Epithelial cell of esophagus (primary cell): ENCODE results near the gene FAM3B.

Experiments
- DNase-seq: peaks from one replicate; pipeline ENCODE4 v3.0.0; 2010; ENCODE audit warnings: low read depth
- H3K4me3 ChIP-seq: 2 replicates; pipeline ENCODE4 v1.5.1; 2011; ENCODE audit warnings: mild to moderate bottlenecking, low read length, control low read depth
- TF ChIP-seq, protein P1 (sequence below): IDR thresholded peaks from 2 replicates; pipeline ENCODE4 v1.5.1; 2011; ENCODE audit warnings: low read depth, mild to moderate bottlenecking, low read length, control low read depth, inconsistent platforms; ENCODE audit not compliant: insufficient read depth; ENCODE audit errors: missing control alignments

FAM3B gene

DNA sequence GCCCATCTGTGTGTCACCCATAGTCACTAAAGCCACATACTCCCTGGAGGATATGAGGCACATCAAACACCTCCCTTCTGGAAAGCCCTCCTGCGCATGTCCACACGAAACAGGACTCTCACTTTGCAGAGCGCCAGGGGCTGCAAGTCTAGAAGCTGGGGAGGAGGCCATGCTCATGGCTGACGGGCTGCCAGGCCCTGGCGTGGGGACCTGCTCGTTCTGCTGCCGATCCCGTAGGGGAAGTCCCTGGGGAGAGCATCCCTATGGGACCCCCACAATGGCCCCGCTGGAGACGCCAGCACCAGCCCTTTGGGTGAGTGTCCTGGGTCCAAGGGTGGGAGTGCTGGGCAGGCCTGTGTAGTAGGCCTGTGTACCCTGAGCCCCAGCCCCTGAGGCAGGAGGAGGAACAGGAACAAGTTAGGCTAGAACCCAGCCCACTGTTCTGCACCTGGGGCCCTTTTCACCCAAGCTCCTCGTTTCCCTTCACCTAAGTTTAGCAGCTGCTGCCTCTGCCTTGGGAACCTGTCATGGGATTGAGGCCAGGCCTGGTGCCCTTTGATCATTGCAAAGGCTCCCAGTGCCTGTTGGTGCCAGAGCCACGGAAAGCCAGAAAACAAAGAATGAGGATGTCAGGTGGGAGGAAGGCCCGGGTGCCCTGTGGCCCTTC lies 9.9 kb downstream of the FAM3B start:
- no peak for DNase-seq
- TF ChIP-seq, protein P1, sequence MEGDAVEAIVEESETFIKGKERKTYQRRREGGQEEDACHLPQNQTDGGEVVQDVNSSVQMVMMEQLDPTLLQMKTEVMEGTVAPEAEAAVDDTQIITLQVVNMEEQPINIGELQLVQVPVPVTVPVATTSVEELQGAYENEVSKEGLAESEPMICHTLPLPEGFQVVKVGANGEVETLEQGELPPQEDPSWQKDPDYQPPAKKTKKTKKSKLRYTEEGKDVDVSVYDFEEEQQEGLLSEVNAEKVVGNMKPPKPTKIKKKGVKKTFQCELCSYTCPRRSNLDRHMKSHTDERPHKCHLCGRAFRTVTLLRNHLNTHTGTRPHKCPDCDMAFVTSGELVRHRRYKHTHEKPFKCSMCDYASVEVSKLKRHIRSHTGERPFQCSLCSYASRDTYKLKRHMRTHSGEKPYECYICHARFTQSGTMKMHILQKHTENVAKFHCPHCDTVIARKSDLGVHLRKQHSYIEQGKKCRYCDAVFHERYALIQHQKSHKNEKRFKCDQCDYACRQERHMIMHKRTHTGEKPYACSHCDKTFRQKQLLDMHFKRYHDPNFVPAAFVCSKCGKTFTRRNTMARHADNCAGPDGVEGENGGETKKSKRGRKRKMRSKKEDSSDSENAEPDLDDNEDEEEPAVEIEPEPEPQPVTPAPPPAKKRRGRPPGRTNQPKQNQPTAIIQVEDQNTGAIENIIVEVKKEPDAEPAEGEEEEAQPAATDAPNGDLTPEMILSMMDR = no peak
- no peak overlapping the region for H3K4me3 ChIP-seq

DNA sequence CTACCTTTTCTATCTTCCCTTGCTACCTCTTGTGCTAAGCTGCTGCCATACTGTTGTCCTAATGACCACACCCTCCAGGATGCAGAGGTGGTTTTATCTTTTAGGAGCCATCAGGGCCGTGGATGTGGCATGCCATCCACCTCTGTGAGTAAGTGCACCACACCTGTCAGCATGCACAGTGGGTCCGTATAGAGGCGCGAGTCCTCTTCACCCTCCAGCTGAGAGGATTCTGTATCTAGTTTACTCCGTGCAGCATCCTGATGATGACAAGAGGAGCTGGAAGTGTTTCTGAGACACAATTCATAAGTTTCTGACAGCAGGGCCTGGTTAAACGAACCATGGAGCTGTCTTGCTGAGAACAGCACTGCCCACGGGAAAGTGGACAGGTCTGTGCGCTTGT lies 11.2 kb downstream of the FAM3B start:
- TF ChIP-seq, protein P1 = no peak
- H3K4me3 ChIP-seq = no peak overlapping the region
- no peak for DNase-seq

DNA sequence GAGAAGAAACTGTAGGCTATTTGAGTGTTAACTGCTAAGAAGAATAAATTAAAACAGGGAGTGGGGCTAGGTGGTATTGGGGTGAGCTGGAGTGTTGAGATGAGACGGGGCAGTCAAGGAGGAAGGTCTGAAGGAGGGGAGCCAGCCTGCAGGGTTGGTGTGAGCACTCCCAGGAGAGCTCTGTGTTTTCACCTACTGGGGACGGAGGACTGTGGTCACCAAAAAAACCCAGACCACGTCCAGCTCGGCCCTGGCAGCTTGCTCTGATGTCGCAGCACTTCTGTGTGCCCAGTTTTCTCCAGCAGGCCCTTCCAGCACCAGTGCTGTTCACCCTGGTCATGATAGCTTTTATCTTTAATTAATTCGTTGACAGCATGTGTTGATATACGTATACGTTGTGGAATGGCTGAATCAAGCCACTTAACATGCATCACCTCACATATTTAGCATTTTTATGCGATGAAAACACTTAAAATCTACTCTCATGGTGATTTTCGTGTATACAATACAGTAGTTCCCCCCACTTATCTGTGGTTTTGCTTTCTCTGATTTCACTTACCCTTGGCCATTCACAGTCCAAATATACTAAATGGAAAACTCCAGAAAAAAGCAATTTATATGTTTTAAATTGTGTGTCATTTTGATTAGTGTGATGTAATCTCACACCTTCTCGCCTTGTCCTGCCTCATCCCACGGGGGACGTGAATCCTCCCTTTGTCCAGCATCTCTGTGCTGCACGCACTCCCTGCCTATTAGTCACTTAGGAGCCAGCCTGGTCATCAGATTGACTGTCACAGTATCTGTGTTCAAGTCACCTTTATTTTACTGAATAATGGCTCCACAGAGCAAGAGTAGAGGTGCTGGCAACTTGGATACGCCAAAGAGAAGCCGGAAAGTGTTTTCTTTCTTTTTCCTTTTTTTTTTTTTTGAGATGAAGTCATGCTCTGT lies 12.3 kb downstream of the FAM3B start:
- no peak overlapping the region for H3K4me3 ChIP-seq
- no peak for DNase-seq
- TF ChIP-seq, protein P1 = no peak

DNA sequence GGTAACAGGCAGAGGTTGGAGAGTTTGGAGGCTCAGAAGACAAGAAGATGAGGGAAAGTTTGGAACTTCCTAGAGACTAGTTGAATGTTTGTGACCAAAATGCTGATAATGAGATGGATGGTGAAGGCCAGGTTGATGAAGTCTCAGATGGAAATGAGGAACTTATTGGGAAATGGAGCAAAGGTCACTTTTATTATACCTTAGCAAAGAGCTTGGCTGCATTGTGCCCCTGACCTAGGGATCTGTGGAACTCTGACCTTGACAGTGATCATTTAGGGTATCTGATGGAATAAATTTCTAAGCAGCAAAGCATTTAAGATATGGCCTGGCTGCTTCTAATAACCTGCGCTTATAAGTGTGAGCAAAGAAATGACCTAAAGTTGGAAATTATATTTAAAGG lies 17.2 kb downstream of the FAM3B start:
- TF ChIP-seq, protein P1 = no peak
- H3K4me3 ChIP-seq = no peak overlapping the region
- no peak for DNase-seq

DNA sequence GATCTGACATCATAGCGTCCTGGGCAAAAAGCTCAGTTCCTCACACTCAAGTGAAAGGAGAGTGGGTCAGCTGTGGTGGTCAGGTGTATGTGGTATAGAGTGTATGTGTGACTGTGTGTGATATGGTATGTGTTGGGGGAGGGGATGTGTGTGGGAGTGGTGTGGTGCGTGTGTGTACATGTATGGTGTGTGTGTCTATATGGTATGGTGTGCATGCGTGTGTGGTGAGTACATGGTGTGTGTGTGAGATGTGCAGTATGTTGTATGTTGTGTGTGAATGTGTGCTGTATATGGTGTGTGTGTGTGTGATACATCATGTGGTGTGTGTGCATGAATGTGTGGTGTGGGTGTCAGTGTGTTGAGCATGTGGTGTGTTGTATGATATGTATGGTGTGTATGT lies 20.9 kb downstream of the FAM3B start:
- H3K4me3 ChIP-seq = no peak overlapping the region
- no peak for DNase-seq
- TF ChIP-seq, protein P1 = no peak

DNA sequence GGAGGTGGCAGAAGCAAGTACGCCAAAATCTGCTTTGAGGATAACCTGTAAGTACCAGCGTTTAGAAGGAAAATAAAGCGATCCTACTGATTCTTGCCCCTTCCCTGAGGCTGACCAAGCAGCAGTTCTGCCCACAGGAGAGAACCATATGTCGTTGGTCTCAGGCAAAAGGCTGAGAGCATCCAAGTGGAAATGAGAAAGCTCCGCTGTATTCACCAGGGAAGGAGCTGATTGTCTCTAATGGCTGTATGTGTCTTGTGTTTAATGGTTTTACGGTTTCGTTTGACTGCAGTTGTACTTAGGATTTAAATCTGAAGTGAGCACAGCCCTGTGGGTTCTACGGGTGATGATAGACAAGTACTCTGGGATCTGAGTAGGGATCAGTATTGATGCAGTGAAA lies 21.9 kb downstream of the FAM3B start:
- no peak for DNase-seq
- H3K4me3 ChIP-seq = no peak overlapping the region
- TF ChIP-seq, protein P1 = no peak
